Testis (tissue), 2 donors: ENCODE data around the gene GRM5.

ENCODE experiments used
- CTCF ChIP-seq, 3 experiments: fragments of 450-650 bp in 2 of 3; fragments of 200-600 bp in 1 of 3; sonication (generic) in 1 of 3; IDR thresholded peaks; one replicate each; pipeline ENCODE4 v1.5.1; 2016 to 2019; ENCODE audit warnings: antibody characterized with exemption in 3 of 3, mild to moderate bottlenecking in 2 of 3, moderate library complexity in 1 of 3
- POLR2A ChIP-seq: fragments of 450-650 bp; IDR thresholded peaks from one replicate; pipeline ENCODE4 v1.6.1; 2017; ENCODE audit warnings: antibody characterized with exemption, mild to moderate bottlenecking, moderate library complexity

GRCh38 chr11:88972210-88972609 lies 93.6 kb downstream of the GRM5 start:
- TF ChIP-seq CTCF (IDR thresholded peaks at IDR 0.05) (no peak), POLR2A (no peak)
